Cardiac muscle cell (in vitro differentiated cells and primary cell): ENCODE data around the gene MSI1. TPM values are rescaled to one million over a fixed set of nuclear protein-coding genes. Genes with fewer than 3 reads are reported as not detected.
A peak's percentile ranks its signal among the peaks of the same experiment; 100 is the strongest.

Experiments used
- DNase-seq, 2 donors: peaks; one replicate each; pipeline versions ENCODE4 v3.0.0 to v3.0.0-alpha.2; 2010 to 2017; ENCODE audit warnings: low read depth in 1 of 2, low spot score in 1 of 2
- H3K27ac ChIP-seq: fragments of 200-600 bp; sonication (generic); 2 replicates; pipeline ENCODE4 v1.5.1; 2016
- H3K27me3 ChIP-seq: fragments of 200-600 bp; sonication (generic); 2 replicates; pipeline ENCODE4 v1.6.0; 2016; ENCODE audit warnings: control low read depth
- H3K36me3 ChIP-seq: fragments of 200-600 bp; sonication (generic); 2 replicates; pipeline ENCODE4 v1.5.1; 2016; ENCODE audit warnings: control low read depth
- H3K4me1 ChIP-seq: fragments of 200-600 bp; sonication (generic); 2 replicates; pipeline ENCODE4 v1.8.1; 2017; ENCODE audit warnings: low read depth, mild to moderate bottlenecking, mixed run types
- H3K4me3 ChIP-seq: fragments of 200-600 bp; sonication (generic); 2 replicates; pipeline ENCODE4 v1.5.1; 2016; ENCODE audit warnings: mild to moderate bottlenecking
- H3K9me3 ChIP-seq: fragments of 200-600 bp; sonication (generic); 2 replicates; pipeline ENCODE4 v1.5.1; 2017; ENCODE audit warnings: low read depth, mild to moderate bottlenecking, control low read depth
- polyA plus RNA-seq: library from polyadenylated mRNA; unstranded; fragments of >200 nt; fragmentation: Nextera tagmentation; extraction: Ambion mirVana; gene quantifications from 2 replicates; pipeline ENCODE4 v1.2.1, GENCODE V29; 2016
- total RNA-seq: library from RNA; depleted of rRNA; stranded (reverse); fragments of >200 nt; gene quantifications from 2 replicates; pipeline ENCODE4 v1.2.3, GENCODE V29; 2016
- TF ChIP-seq, protein P1 (sequence below): IDR thresholded peaks from 2 replicates; pipeline ENCODE4 v1.5.1; 2012; ENCODE audit warnings: low read depth, mild to moderate bottlenecking, low read length

Gene MSI1
- total and polyA plus RNA-seq, 2 experiments from 2014 or later: 26.2 to 28.8 TPM

- Histone ChIP-seq H3K4me1 (peaks cover 9% of the 10 kb centered on the region), H3K36me3 (no peaks in the 10 kb centered on the region), H3K9me3 (no peaks in the 10 kb centered on the region), H3K4me3 (no peak overlapping the region), H3K27ac (no peak overlapping the region), H3K27me3 (no peaks in the 10 kb centered on the region)
- TF ChIP-seq, protein P1, sequence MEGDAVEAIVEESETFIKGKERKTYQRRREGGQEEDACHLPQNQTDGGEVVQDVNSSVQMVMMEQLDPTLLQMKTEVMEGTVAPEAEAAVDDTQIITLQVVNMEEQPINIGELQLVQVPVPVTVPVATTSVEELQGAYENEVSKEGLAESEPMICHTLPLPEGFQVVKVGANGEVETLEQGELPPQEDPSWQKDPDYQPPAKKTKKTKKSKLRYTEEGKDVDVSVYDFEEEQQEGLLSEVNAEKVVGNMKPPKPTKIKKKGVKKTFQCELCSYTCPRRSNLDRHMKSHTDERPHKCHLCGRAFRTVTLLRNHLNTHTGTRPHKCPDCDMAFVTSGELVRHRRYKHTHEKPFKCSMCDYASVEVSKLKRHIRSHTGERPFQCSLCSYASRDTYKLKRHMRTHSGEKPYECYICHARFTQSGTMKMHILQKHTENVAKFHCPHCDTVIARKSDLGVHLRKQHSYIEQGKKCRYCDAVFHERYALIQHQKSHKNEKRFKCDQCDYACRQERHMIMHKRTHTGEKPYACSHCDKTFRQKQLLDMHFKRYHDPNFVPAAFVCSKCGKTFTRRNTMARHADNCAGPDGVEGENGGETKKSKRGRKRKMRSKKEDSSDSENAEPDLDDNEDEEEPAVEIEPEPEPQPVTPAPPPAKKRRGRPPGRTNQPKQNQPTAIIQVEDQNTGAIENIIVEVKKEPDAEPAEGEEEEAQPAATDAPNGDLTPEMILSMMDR: no peak
- DNase-seq: no peak
Measured at GRCh38 chr12:120408771-120409170, 39.8 kb upstream of the MSI1 start.

DNA sequence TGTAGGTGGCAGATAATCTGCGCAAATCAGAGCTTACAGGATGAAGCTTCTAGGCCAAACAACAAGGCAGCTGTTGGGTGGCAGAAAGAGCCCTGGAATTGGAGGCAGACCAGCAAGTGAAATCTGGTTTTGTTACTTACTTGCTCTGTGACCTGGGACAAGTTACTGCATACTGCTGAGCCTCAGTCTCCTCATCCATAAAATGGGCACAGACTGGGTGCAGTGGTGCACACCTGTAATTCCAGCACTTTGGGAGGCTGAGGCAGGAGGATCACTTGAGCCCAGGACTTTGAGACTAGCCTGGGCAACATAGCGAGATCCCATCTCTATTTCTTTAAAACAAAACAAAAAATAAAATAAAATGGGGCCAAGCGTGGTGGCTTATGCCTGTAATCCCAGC lies 37.6 kb upstream of the MSI1 start:
- Histone ChIP-seq H3K9me3 (no peaks in the 10 kb centered on the region), H3K4me1 (peaks cover 9% of the 10 kb centered on the region), H3K4me3 (no peak overlapping the region), H3K36me3 (no peaks in the 10 kb centered on the region), H3K27me3 (no peaks in the 10 kb centered on the region), H3K27ac (peak overlapping the region; percentile 46)
- TF ChIP-seq, protein P1: no peak
- DNase-seq: no peak

- H3K27ac ChIP-seq: peak overlapping the region; percentile 46
- TF ChIP-seq, protein P1: no peak
Measured at GRCh38 chr12:120406069-120406468, 37.1 kb upstream of the MSI1 start.

GRCh38 chr12:120404271-120404670 lies 35.3 kb upstream of the MSI1 start:
- Histone ChIP-seq H3K27ac (peak overlapping the region; percentile 4), H3K4me1 (peaks cover 10% of the 10 kb centered on the region), H3K4me3 (no peak overlapping the region), H3K36me3 (no peaks in the 10 kb centered on the region), H3K9me3 (no peaks in the 10 kb centered on the region), H3K27me3 (no peaks in the 10 kb centered on the region)
- TF ChIP-seq, protein P1: no peak
- no peak for DNase-seq

More at GRCh38 chr12:120406069-120406468, 37.1 kb upstream of the MSI1 start:
- H3K4me1 ChIP-seq: peaks cover 10% of the 10 kb centered on the region
- no peak for DNase-seq
- H3K27me3 ChIP-seq: no peaks in the 10 kb centered on the region
- no peaks in the 10 kb centered on the region for H3K9me3 ChIP-seq
- H3K4me3 ChIP-seq: no peak overlapping the region
- no peaks in the 10 kb centered on the region for H3K36me3 ChIP-seq

GRCh38 chr12:120403869-120404268 lies 34.9 kb upstream of the MSI1 start:
- H3K36me3 ChIP-seq: no peaks in the 10 kb centered on the region
- H3K27ac ChIP-seq: peak overlapping the region; percentile 4
- no peak overlapping the region for H3K4me3 ChIP-seq
- peaks cover 10% of the 10 kb centered on the region for H3K4me1 ChIP-seq
- DNase-seq: no peak
- TF ChIP-seq, protein P1: no peak
- no peaks in the 10 kb centered on the region for H3K27me3 ChIP-seq
- no peaks in the 10 kb centered on the region for H3K9me3 ChIP-seq

DNA sequence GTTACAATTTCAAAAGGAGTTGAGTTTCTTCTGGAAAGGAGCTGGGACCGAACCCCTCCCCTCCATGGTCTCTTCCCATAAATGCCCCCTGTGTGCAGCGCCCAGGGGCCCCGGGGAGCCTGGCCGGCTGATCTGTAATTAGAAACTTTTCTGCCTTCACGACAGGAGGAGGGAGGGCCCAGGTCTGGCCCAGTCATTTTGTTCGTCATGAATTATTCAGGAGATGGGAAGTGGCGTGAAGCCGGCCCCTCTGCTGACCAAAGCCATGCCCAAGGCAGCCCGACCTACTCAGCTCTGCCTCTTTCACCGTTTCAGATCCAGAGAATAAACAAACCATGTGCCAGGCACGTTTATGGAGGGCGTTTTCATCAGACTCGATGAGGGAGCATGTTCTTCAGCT lies 33.3 kb upstream of the MSI1 start:
- TF ChIP-seq, protein P1: no peak
- no peaks in the 10 kb centered on the region for H3K36me3 ChIP-seq
- peaks cover 10% of the 10 kb centered on the region for H3K4me1 ChIP-seq
- no peaks in the 10 kb centered on the region for H3K27me3 ChIP-seq
- peak in 1 of 2 donors; percentile 87 for DNase-seq
- no peak overlapping the region for H3K4me3 ChIP-seq
- H3K27ac ChIP-seq: peak overlapping the region; percentile 91
- no peaks in the 10 kb centered on the region for H3K9me3 ChIP-seq
